Gastrocnemius medialis (tissue), 4 donors: Measurements from ENCODE around the gene ESM1. TPM values are rescaled to one million over a fixed set of nuclear protein-coding genes. Genes with fewer than 3 reads are reported as not detected.
"Not testable (repeated sequence)": the region's sequence is repeated elsewhere in the genome, so short reads cannot be mapped to it uniquely, and the experiment has no call there.

Source experiments
- ATAC-seq, 2 donors: fragments of 150-250 bp; one replicate each; pipeline ENCODE4 v1.9.1; 2016
- DNase-seq, 2 donors: peaks; one replicate each; pipeline ENCODE4 v3.0.0-alpha.2; 2019
- H3K27ac ChIP-seq, 4 donors: fragments of 200-600 bp; sonication (generic); 1 replicate in 1 of 4; 2 replicates in 3 of 4; pipeline ENCODE4 v1.5.1; 2016 to 2018; ENCODE audit warnings: mild to moderate bottlenecking in 2 of 4, moderate library complexity in 1 of 4
- H3K27me3 ChIP-seq, 3 donors: fragments of 200-600 bp; sonication (generic) in 2 of 3; 1 replicate in 1 of 3; 2 replicates in 2 of 3; pipeline versions ENCODE4 v1.5.1 to v1.6.0; 2016 to 2019; ENCODE audit warnings: mild to moderate bottlenecking in 1 of 3, moderate library complexity in 1 of 3
- H3K36me3 ChIP-seq, 2 donors: fragments of 200-600 bp; sonication (generic) in 1 of 2; one replicate each; pipeline ENCODE4 v1.5.1; 2017 to 2018
- H3K4me1 ChIP-seq, 2 donors: fragments of 200-600 bp; sonication (generic) in 1 of 2; one replicate each; pipeline ENCODE4 v1.5.1; 2016 to 2017; ENCODE audit warnings: mild to moderate bottlenecking in 2 of 2
- H3K4me3 ChIP-seq, 4 donors: fragments of 200-600 bp; sonication (generic) in 3 of 4; 1 replicate in 1 of 4; 2 replicates in 3 of 4; pipeline ENCODE4 v1.5.1; 2016 to 2019; ENCODE audit warnings: mild to moderate bottlenecking in 2 of 4
- H3K9me3 ChIP-seq, 3 donors: fragments of 200-600 bp; sonication (generic) in 2 of 3; 1 replicate in 1 of 3; 2 replicates in 2 of 3; pipeline ENCODE4 v1.5.1; 2016 to 2019
- POLR2A ChIP-seq, 2 donors: fragments of 450-650 bp; IDR thresholded peaks; one replicate each; pipeline ENCODE4 v1.6.1; 2017; ENCODE audit warnings: antibody characterized with exemption in 2 of 2, mild to moderate bottlenecking in 2 of 2, moderate library complexity in 2 of 2
- in situ Hi-C, 4 donors: fragments of 200-750 bp; cut with MboI; loops; one replicate each; pipeline versions ENCODE4 v1.15.0 to v1.8.0; 2017; ENCODE audit warnings: low sequenced_read_pairs in 4 of 4
- intact Hi-C: fragments of 100-400 bp; cut with DNase I; formaldehyde crosslinking; loops from one replicate; pipeline ENCODE4 v1.15.1; 2023; ENCODE audit warnings: low total_unique reads
- total RNA-seq, 4 donors: library from RNA; depleted of rRNA; stranded (reverse); fragments of >200 nt; gene quantifications; one replicate each; pipeline versions ENCODE4 v1.1.0 to v1.2.3, GENCODE V29; 2016
- TF ChIP-seq, protein P1 (sequence below), 5 experiments: fragments of 450-650 bp in 3 of 5; fragments of 200-600 bp in 2 of 5; sonication (generic) in 2 of 5; IDR thresholded peaks in 4 of 5; conservative IDR thresholded peaks in 1 of 5; 1 replicate in 4 of 5; 2 replicates in 1 of 5; pipeline ENCODE4 v1.5.1; 2016 to 2019; ENCODE audit warnings: antibody characterized with exemption in 5 of 5, mild to moderate bottlenecking in 3 of 5, moderate library complexity in 3 of 5

ESM1 gene
- total RNA-seq, 4 donors from 2014 or later: 0.12 to 0.46 TPM; not detected in 2

DNA sequence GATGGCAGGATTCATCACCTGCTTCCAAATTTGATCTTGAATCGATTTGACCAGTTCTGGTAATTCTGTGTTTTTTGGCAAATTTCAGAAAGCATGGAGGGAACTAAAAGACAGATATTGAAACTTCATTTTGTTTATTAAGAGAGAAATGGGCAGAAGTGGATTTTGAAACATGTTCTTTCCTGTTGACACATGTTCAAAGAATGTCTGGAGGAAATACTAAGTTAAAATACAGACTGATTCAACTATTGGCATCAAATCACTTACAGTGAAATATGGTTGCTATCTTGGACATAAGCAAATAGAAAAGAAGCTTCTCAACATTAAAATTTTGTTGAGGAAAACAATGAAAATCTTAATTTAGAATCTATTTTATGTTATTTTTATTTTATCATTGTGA lies 19.3 kb upstream of the ESM1 start:
- Histone ChIP-seq H3K4me3 (no peak overlapping the region), H3K27me3 (no peaks in the 10 kb centered on the region), H3K9me3 (no peaks in the 10 kb centered on the region), H3K27ac (no peak overlapping the region), H3K36me3 (no peaks in the 10 kb centered on the region), H3K4me1 (no peaks in the 10 kb centered on the region)
- DNase-seq (no peak), ATAC-seq (no peak)
- no peak for TF ChIP-seq POLR2A (IDR thresholded peaks at IDR 0.05)
- TF ChIP-seq, protein P1, sequence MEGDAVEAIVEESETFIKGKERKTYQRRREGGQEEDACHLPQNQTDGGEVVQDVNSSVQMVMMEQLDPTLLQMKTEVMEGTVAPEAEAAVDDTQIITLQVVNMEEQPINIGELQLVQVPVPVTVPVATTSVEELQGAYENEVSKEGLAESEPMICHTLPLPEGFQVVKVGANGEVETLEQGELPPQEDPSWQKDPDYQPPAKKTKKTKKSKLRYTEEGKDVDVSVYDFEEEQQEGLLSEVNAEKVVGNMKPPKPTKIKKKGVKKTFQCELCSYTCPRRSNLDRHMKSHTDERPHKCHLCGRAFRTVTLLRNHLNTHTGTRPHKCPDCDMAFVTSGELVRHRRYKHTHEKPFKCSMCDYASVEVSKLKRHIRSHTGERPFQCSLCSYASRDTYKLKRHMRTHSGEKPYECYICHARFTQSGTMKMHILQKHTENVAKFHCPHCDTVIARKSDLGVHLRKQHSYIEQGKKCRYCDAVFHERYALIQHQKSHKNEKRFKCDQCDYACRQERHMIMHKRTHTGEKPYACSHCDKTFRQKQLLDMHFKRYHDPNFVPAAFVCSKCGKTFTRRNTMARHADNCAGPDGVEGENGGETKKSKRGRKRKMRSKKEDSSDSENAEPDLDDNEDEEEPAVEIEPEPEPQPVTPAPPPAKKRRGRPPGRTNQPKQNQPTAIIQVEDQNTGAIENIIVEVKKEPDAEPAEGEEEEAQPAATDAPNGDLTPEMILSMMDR (IDR thresholded peaks at IDR 0.05 in 4 of 5, conservative IDR thresholded peaks at IDR 0.05 in 1 of 5): no peak
- in situ Hi-C loops: no loop called here
- intact Hi-C loops: no loop called here

DNA sequence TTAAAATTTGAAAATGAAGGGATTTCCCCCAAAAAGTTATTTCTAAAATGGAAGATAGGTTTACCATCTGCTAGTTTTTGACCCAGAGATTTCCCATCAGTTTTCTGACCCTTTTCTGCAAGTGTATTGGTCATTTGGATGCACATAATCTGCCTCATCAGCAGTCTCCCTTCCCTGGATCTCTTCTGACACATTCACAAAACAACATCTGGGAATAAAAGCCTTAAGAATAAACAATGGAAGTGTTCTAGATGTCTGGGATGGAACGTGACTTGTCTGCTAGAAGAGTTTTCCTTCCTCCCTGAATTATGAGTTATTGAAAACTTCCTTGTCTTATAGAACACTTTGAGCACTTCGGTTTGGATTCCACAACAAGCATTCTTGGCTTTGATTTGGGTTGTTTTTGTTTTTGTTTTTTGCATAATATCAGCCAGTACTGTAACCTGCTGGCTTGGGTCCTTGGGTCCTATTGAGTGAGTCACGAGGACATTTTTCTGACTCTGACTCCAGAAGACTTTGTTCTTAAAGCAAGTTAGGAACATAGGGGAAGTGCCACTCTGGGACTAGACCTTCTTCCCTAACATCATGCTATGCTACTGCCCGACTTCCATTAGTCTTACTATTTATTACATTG lies 18.2 kb upstream of the ESM1 start:
- ATAC-seq (no peak), DNase-seq (no peak)
- Histone ChIP-seq H3K4me3 (no peak overlapping the region), H3K27me3 (no peaks in the 10 kb centered on the region), H3K9me3 (no peaks in the 10 kb centered on the region), H3K27ac (no peak overlapping the region), H3K4me1 (no peaks in the 10 kb centered on the region), H3K36me3 (no peaks in the 10 kb centered on the region)
- in situ Hi-C loops (no loop called here), intact Hi-C loops (no loop called here)
- TF ChIP-seq POLR2A (IDR thresholded peaks at IDR 0.05): no peak
- TF ChIP-seq, protein P1 (IDR thresholded peaks at IDR 0.05 in 4 of 5, conservative IDR thresholded peaks at IDR 0.05 in 1 of 5): no peak

DNA sequence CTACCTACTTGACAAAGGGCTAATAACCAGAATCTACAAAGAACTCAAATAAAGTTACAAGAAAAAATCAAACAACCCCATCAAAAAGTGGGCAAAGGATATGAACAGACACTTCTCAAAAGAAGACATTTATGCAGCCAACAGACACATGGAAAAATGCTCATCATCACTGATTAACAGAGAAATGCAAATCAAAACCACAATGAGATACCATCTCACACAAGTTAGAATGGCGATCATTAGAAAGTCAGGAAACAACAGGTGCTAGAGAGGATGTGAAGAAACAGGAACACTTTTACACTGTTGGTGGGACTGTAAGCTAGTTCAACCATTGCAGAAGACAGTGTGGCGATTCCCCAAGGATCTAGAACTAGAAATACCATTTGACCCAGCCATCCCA lies 16.8 kb upstream of the ESM1 start:
- in situ Hi-C loops: not testable (repeated sequence)

DNA sequence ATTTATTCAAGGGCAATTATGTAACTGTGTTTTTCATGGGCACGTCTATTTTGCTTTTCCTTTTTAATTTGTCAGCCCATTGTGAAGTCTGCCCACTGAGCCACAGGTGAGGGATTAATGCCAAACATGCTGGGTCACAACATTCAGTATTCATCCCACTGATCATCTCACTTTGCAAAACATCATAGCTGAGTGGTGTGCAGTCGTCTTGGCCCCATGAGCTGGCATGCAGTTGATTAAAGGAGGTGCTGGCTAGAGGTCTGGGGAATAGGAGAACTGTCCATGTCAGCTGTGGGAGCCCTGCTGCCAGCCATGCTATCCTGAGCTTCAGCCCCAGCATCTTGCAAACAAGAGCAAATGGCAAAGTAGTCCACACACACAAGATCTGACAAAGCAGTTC lies 11.7 kb upstream of the ESM1 start:
- intact Hi-C loops: no loop called here
- Histone ChIP-seq H3K9me3 (no peaks in the 10 kb centered on the region), H3K4me1 (no peaks in the 10 kb centered on the region), H3K27ac (no peak overlapping the region), H3K4me3 (no peak overlapping the region), H3K27me3 (no peaks in the 10 kb centered on the region), H3K36me3 (no peaks in the 10 kb centered on the region)
- no peak for TF ChIP-seq POLR2A (IDR thresholded peaks at IDR 0.05)
- TF ChIP-seq, protein P1 (IDR thresholded peaks at IDR 0.05 in 4 of 5, conservative IDR thresholded peaks at IDR 0.05 in 1 of 5): no peak
- ATAC-seq (no peak), DNase-seq (no peak)
- in situ Hi-C loops: no loop called here

More for the DNA sequence above, 16.8 kb upstream of the ESM1 start:
- DNase-seq, H3K4me1 ChIP-seq, H3K36me3 ChIP-seq, ATAC-seq, H3K27me3 ChIP-seq, intact Hi-C loops, H3K9me3 ChIP-seq, H3K27ac ChIP-seq, H3K4me3 ChIP-seq: not testable (repeated sequence)

DNA sequence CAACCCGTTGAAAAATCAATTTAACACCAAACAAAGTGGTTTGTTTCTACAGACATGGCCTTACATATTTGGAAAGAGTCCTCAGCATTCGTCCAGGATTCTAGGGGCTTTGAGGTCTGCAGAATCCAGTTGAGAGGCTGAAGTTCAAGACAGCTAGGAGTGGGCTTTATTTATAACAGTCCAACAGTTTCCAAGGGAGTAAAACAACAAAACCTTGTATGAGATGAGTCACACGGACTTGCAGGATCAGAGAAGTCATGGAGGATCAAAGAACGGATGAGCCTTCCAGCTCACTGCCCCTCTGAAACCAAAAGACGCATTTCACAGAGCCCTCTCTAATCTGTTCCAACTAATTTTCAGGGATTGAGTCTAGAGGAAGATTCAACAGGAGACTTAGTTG lies 11.1 kb upstream of the ESM1 start:
- no peaks in the 10 kb centered on the region for H3K4me1 ChIP-seq
- no peak overlapping the region for H3K4me3 ChIP-seq
- ATAC-seq (no peak), DNase-seq (no peak)
- intact Hi-C loops (no loop called here), in situ Hi-C loops (no loop called here)
- H3K27ac ChIP-seq: no peak overlapping the region
- no peaks in the 10 kb centered on the region for H3K36me3 ChIP-seq
- no peaks in the 10 kb centered on the region for H3K27me3 ChIP-seq
- no peaks in the 10 kb centered on the region for H3K9me3 ChIP-seq
- no peak for TF ChIP-seq POLR2A (IDR thresholded peaks at IDR 0.05)
- TF ChIP-seq, protein P1 (IDR thresholded peaks at IDR 0.05 in 4 of 5, conservative IDR thresholded peaks at IDR 0.05 in 1 of 5): no peak
